Uterus (tissue), 2 donors: ENCODE measurements around the gene FKBP10.

Experiments used
- POLR2A ChIP-seq, 2 donors: fragments of 450-650 bp; IDR thresholded peaks; one replicate each; pipeline ENCODE4 v1.6.1; 2016; ENCODE audit warnings: antibody characterized with exemption in 2 of 2, mild to moderate bottlenecking in 1 of 2, moderate library complexity in 1 of 2
- TF ChIP-seq, protein P1 (sequence below), 4 experiments: fragments of 200-600 bp in 2 of 4; fragments of 450-650 bp in 2 of 4; sonication (generic) in 2 of 4; IDR thresholded peaks; one replicate each; pipeline ENCODE4 v1.5.1; 2016 to 2019; ENCODE audit warnings: antibody characterized with exemption in 4 of 4, mild to moderate bottlenecking in 2 of 4, moderate library complexity in 1 of 4

DNA sequence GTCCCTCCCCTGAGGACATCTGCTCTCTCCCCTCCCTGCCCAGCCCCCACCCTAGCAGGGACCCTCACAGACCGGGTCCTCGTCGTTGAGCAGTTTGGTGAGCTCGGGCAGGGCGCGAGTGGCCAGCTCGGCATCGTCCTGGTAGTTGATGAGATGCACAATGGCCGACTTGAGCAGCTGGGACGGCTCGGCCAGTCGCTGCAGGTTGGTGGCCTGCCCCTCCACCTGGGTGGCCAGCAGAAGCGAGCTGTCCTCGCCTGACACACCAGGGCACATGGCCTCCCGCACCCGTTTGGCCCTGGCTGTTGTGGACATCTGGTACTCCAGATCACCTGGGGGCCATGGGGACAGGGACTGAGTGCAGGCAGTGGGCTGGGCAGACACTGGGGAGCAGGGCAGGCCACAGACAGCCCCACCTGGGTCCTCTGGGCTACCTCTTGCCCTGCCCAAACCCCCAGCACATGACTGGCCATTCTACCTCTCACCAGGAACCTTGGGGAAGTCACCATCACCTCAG, 43.4 kb upstream of the FKBP10 start:
- TF ChIP-seq, protein P1, sequence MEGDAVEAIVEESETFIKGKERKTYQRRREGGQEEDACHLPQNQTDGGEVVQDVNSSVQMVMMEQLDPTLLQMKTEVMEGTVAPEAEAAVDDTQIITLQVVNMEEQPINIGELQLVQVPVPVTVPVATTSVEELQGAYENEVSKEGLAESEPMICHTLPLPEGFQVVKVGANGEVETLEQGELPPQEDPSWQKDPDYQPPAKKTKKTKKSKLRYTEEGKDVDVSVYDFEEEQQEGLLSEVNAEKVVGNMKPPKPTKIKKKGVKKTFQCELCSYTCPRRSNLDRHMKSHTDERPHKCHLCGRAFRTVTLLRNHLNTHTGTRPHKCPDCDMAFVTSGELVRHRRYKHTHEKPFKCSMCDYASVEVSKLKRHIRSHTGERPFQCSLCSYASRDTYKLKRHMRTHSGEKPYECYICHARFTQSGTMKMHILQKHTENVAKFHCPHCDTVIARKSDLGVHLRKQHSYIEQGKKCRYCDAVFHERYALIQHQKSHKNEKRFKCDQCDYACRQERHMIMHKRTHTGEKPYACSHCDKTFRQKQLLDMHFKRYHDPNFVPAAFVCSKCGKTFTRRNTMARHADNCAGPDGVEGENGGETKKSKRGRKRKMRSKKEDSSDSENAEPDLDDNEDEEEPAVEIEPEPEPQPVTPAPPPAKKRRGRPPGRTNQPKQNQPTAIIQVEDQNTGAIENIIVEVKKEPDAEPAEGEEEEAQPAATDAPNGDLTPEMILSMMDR (IDR thresholded peaks at IDR 0.05), result no peak
- no peak for TF ChIP-seq POLR2A (IDR thresholded peaks at IDR 0.05)
